ENCODE results near the gene HLA-DPB1.

Gene HLA-DPB1

GRCh38 chr6:33123181-33123580, 47.4 kb downstream of the HLA-DPB1 start:
- no peak for FAIRE-seq
- TF ChIP-seq POLR2A (IDR thresholded peaks at IDR 0.05; ENCODE audit: low read depth, low read length) (no peak), TAF1 (IDR thresholded peaks at IDR 0.05; ENCODE audit: low read depth, low read length) (no peak)
- DNase-seq (ENCODE audit: insufficient read length, low spot score) = no peak

- TF ChIP-seq POLR2AphosphoS5 (IDR thresholded peaks at IDR 0.05; ENCODE audit: low read depth, low read length) (no peak), POLR2A (IDR thresholded peaks at IDR 0.05; ENCODE audit: low read depth, low read length) (no peak), PAX5 (IDR thresholded peaks at IDR 0.05; ENCODE audit: insufficient read depth, low read length, severe bottlenecking) (no peak), POU2F2 (IDR thresholded peaks at IDR 0.05; ENCODE audit: low read depth, low read length) (no peak), SPI1 (IDR thresholded peaks at IDR 0.05; ENCODE audit: low read depth, low read length) (no peak), TAF1 (IDR thresholded peaks at IDR 0.05; ENCODE audit: low read depth, low read length) (no peak)
- FAIRE-seq (peak; percentile 56), DNase-seq (ENCODE audit: insufficient read length, low spot score) (no peak)
Observed at GRCh38 chr6:33123732-33124524, 48.1 kb downstream of the HLA-DPB1 start.

- no peak for DNase-seq (ENCODE audit: insufficient read length, low spot score)
- FAIRE-seq = no peak
- TF ChIP-seq POLR2A (IDR thresholded peaks at IDR 0.05; ENCODE audit: low read depth, low read length) = no peak
- no peak for TF ChIP-seq SPI1 (IDR thresholded peaks at IDR 0.05; ENCODE audit: low read depth, low read length)
Observed at GRCh38 chr6:33124525-33124901, 48.7 kb downstream of the HLA-DPB1 start.

GRCh38 chr6:33124947-33125346, 49.2 kb downstream of the HLA-DPB1 start:
- TF ChIP-seq POLR2A (IDR thresholded peaks at IDR 0.05; ENCODE audit: low read depth, low read length) = no peak
- TF ChIP-seq POU2F2 (IDR thresholded peaks at IDR 0.05; ENCODE audit: low read depth, low read length) = no peak
- no peak for TF ChIP-seq TAF1 (IDR thresholded peaks at IDR 0.05; ENCODE audit: low read depth, low read length)
- no peak for TF ChIP-seq PAX5 (IDR thresholded peaks at IDR 0.05; ENCODE audit: insufficient read depth, low read length, severe bottlenecking)
- TF ChIP-seq SPI1 (IDR thresholded peaks at IDR 0.05; ENCODE audit: low read depth, low read length) = no peak
- TF ChIP-seq POLR2AphosphoS5 (IDR thresholded peaks at IDR 0.05; ENCODE audit: low read depth, low read length) = no peak

GRCh38 chr6:33126101-33126714, 50.4 kb downstream of the HLA-DPB1 start:
- DNase-seq (ENCODE audit: insufficient read length, low spot score) (no peak), FAIRE-seq (peak; percentile 26)
- TF ChIP-seq POLR2AphosphoS5 (IDR thresholded peaks at IDR 0.05; ENCODE audit: low read depth, low read length) (no peak), POLR2A (IDR thresholded peaks at IDR 0.05; ENCODE audit: low read depth, low read length) (no peak), TAF1 (IDR thresholded peaks at IDR 0.05; ENCODE audit: low read depth, low read length) (no peak), POU2F2 (IDR thresholded peaks at IDR 0.05; ENCODE audit: low read depth, low read length) (no peak), PAX5 (IDR thresholded peaks at IDR 0.05; ENCODE audit: insufficient read depth, low read length, severe bottlenecking) (no peak), SPI1 (IDR thresholded peaks at IDR 0.05; ENCODE audit: low read depth, low read length) (no peak)

More at GRCh38 chr6:33124947-33125346, 49.2 kb downstream of the HLA-DPB1 start:
- DNase-seq (ENCODE audit: insufficient read length, low spot score) (no peak), FAIRE-seq (no peak)

- no peak for TF ChIP-seq POU2F2 (IDR thresholded peaks at IDR 0.05; ENCODE audit: low read depth, low read length)
- TF ChIP-seq PAX5 (IDR thresholded peaks at IDR 0.05; ENCODE audit: insufficient read depth, low read length, severe bottlenecking) = no peak
- no peak for TF ChIP-seq SPI1 (IDR thresholded peaks at IDR 0.05; ENCODE audit: low read depth, low read length)
- no peak for TF ChIP-seq POLR2AphosphoS5 (IDR thresholded peaks at IDR 0.05; ENCODE audit: low read depth, low read length)
- no peak for TF ChIP-seq POLR2A (IDR thresholded peaks at IDR 0.05; ENCODE audit: low read depth, low read length)
- TF ChIP-seq TAF1 (IDR thresholded peaks at IDR 0.05; ENCODE audit: low read depth, low read length) = no peak
- no peak for DNase-seq (ENCODE audit: insufficient read length, low spot score)
- peak; percentile 54 for FAIRE-seq
Observed at GRCh38 chr6:33128318-33128717, 52.5 kb downstream of the HLA-DPB1 start.

- DNase-seq (ENCODE audit: insufficient read length, low spot score) (no peak), FAIRE-seq (no peak)
- TF ChIP-seq POLR2AphosphoS5 (IDR thresholded peaks at IDR 0.05; ENCODE audit: low read depth, low read length) (no peak), POU2F2 (IDR thresholded peaks at IDR 0.05; ENCODE audit: low read depth, low read length) (no peak), POLR2A (IDR thresholded peaks at IDR 0.05; ENCODE audit: low read depth, low read length) (no peak), TAF1 (IDR thresholded peaks at IDR 0.05; ENCODE audit: low read depth, low read length) (no peak), SPI1 (IDR thresholded peaks at IDR 0.05; ENCODE audit: low read depth, low read length) (no peak), PAX5 (IDR thresholded peaks at IDR 0.05; ENCODE audit: insufficient read depth, low read length, severe bottlenecking) (no peak)
Observed at GRCh38 chr6:33132081-33132524, 56.3 kb downstream of the HLA-DPB1 start.

- TF ChIP-seq PAX5 (IDR thresholded peaks at IDR 0.05; ENCODE audit: insufficient read depth, low read length, severe bottlenecking) (no peak), POLR2A (IDR thresholded peaks at IDR 0.05; ENCODE audit: low read depth, low read length) (no peak), POLR2AphosphoS5 (IDR thresholded peaks at IDR 0.05; ENCODE audit: low read depth, low read length) (no peak)
- FAIRE-seq = no peak
- DNase-seq (ENCODE audit: insufficient read length, low spot score) = no peak
Observed at GRCh38 chr6:33136310-33136900, 60.6 kb downstream of the HLA-DPB1 start.
